ENCODE data around the gene VPS37B.

GRCh38 chr12:122845865-122846621 lies 49.9 kb downstream of the VPS37B start:
- TF ChIP-seq CTCF (IDR thresholded peaks at IDR 0.05; ENCODE audit: low read length) (no peak), EZH2 (IDR thresholded peaks at IDR 0.05; ENCODE audit: borderline replicate concordance, low read length) (no peak)
